GM23338 (cell line): ENCODE results near the gene GCFC2. TPM values are rescaled to one million over a fixed set of nuclear protein-coding genes. Genes with fewer than 3 reads are reported as not detected.

Experiments
- ATAC-seq: fragments of 200-7000 bp; cut with Tn5 transposase; 3 replicates; pipeline ENCODE4 v1.9.1; 2020
- DNase-seq: peaks from one replicate; pipeline ENCODE4 v3.0.0-alpha.2; 2015; ENCODE audit warnings: low spot score
- H2AFZ ChIP-seq: fragments of 200-600 bp; sonication (generic); 2 replicates; pipeline ENCODE4 v1.8.0; 2016; ENCODE audit warnings: antibody characterized with exemption, mild to moderate bottlenecking, moderate library complexity
- H3F3A ChIP-seq: fragments of 200-600 bp; sonication (generic); replicated peaks from 2 replicates; pipeline ENCODE4 v1.8.0; 2017; ENCODE audit warnings: antibody characterized with exemption, mixed run types, low read depth
- H3K27ac ChIP-seq: fragments of 200-600 bp; sonication (generic); 2 replicates; pipeline ENCODE4 v1.6.1; 2016; ENCODE audit warnings: low read depth
- H3K27me3 ChIP-seq: fragments of 200-600 bp; sonication (generic); 2 replicates; pipeline ENCODE4 v1.8.0; 2016; ENCODE audit warnings: mild to moderate bottlenecking, mixed run types, moderate library complexity; ENCODE audit not compliant: insufficient read depth
- H3K36me3 ChIP-seq: fragments of 200-600 bp; sonication (generic); 2 replicates; pipeline ENCODE4 v1.8.0; 2016; ENCODE audit warnings: mild to moderate bottlenecking; ENCODE audit not compliant: insufficient read depth
- H3K4me1 ChIP-seq: fragments of 200-600 bp; sonication (generic); 2 replicates; pipeline ENCODE4 v1.8.0; 2016; ENCODE audit warnings: mild to moderate bottlenecking, moderate library complexity; ENCODE audit not compliant: insufficient read depth
- H3K4me2 ChIP-seq: fragments of 200-600 bp; sonication (generic); 2 replicates; pipeline ENCODE4 v1.7.1; 2017; ENCODE audit warnings: mixed run types
- H3K4me3 ChIP-seq: fragments of 200-600 bp; sonication (generic); 2 replicates; pipeline ENCODE4 v1.6.1; 2016; ENCODE audit warnings: mixed run types
- H3K79me2 ChIP-seq: fragments of 200-600 bp; sonication (generic); replicated peaks from 2 replicates; pipeline ENCODE4 v1.8.0; 2017; ENCODE audit warnings: mild to moderate bottlenecking; ENCODE audit not compliant: insufficient read depth
- H3K9me2 ChIP-seq: fragments of 200-600 bp; sonication (generic); 2 replicates; pipeline ENCODE4 v1.8.0; 2017; ENCODE audit not compliant: insufficient read depth
- H4K20me1 ChIP-seq: fragments of 200-600 bp; sonication (generic); replicated peaks from 2 replicates; pipeline ENCODE4 v1.8.0; 2017; ENCODE audit warnings: mild to moderate bottlenecking; ENCODE audit not compliant: insufficient read depth
- H3K27ac Mint-ChIP-seq: 2 replicates; pipeline ENCODE4 v1.8.0; 2020; ENCODE audit warnings: inconsistent platforms, mild to moderate bottlenecking, moderate library complexity, mixed read lengths
- H3K27me3 Mint-ChIP-seq: 3 replicates; pipeline ENCODE4 v1.8.0; 2022; ENCODE audit warnings: low read depth, mild to moderate bottlenecking, moderate library complexity, mixed read lengths, inconsistent platforms; ENCODE audit not compliant: insufficient read depth, poor library complexity
- H3K36me3 Mint-ChIP-seq: 3 replicates; pipeline ENCODE4 v1.8.0; 2021; ENCODE audit warnings: low read depth, mild to moderate bottlenecking, inconsistent platforms, moderate library complexity, mixed read lengths
- H3K4me1 Mint-ChIP-seq: 3 replicates; pipeline ENCODE4 v1.8.0; 2020; ENCODE audit warnings: mild to moderate bottlenecking, inconsistent platforms, mixed read lengths
- H3K4me3 Mint-ChIP-seq: 3 replicates; pipeline ENCODE4 v1.8.0; 2021; ENCODE audit warnings: moderate library complexity, mild to moderate bottlenecking, inconsistent platforms, mixed read lengths
- H3K9me3 Mint-ChIP-seq: 3 replicates; pipeline ENCODE4 v1.8.0; 2020; ENCODE audit warnings: moderate library complexity, mild to moderate bottlenecking, inconsistent platforms, mixed read lengths
- polyA plus RNA-seq: library from polyadenylated mRNA; unstranded; fragments of >200 nt; fragmentation: Nextera tagmentation; extraction: Ambion mirVana; gene quantifications from 2 replicates; pipeline ENCODE4 v1.2.1, GENCODE V29; 2016
- total RNA-seq: library from RNA; depleted of rRNA; stranded (reverse); fragments of >200 nt; shearing (Covaris generic); gene quantifications from 2 replicates; pipeline ENCODE4 v1.2.3, GENCODE V29; 2014
- TF ChIP-seq, protein P1 (sequence below): fragments of 250-450 bp; sonication (Bioruptor Pico); IDR thresholded peaks from 2 replicates; pipeline ENCODE4 v1.5.0; 2020; ENCODE audit warnings: mild to moderate bottlenecking, moderate library complexity
- TF ChIP-seq, protein P2 (sequence below): IDR thresholded peaks from one replicate; pipeline ENCODE4 v1.6.1; 2018; ENCODE audit warnings: antibody characterized with exemption; ENCODE audit not compliant: unreplicated experiment

Gene GCFC2
- total and polyA plus RNA-seq, 2 experiments from 2014 or later, result 23.8 to 26.2 TPM

DNA sequence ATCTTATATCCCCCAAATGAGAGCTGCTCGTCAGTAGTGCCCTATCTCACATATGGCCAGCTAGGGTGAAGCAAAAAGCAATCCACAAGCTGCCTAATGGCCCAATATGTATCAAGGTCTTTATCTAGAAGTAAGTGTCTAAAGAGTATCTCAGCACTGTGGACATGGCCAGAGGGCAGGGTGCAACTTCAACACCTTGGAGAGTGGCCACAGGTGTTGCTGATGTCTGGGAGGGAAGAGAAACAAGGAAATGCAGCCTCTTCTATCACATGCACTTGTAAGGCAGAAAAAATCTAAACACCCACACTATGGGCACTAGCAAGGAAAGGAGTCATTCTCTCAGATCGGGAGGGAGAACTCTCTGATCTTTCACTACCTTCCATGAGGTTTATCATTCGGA, 87.8 kb downstream of the GCFC2 start:
- H3K27ac Mint-ChIP-seq, result no peak overlapping the region

More for the DNA sequence above, 87.8 kb downstream of the GCFC2 start:
- H3K4me3 Mint-ChIP-seq, result no peak overlapping the region
- H3K4me1 ChIP-seq, result no peaks in the 10 kb centered on the region
- no peak overlapping the region for H3K4me3 ChIP-seq
- H3K36me3 ChIP-seq, result no peaks in the 10 kb centered on the region
- H3K27me3 Mint-ChIP-seq, result peaks cover 2% of the 10 kb centered on the region
- no peaks in the 10 kb centered on the region for H3F3A ChIP-seq
- peaks cover 7% of the 10 kb centered on the region; the same call in 1 of the 2 replicates for H3K9me2 ChIP-seq
- no peaks in the 10 kb centered on the region for H3K79me2 ChIP-seq
- H3K36me3 Mint-ChIP-seq, result no peaks in the 10 kb centered on the region
- no peaks in the 10 kb centered on the region; the same call in 1 of the 2 replicates for H4K20me1 ChIP-seq
- H3K27ac ChIP-seq, result no peak overlapping the region
- no peak overlapping the region for H2AFZ ChIP-seq
- DNase-seq (no peak), ATAC-seq (no peak)
- TF ChIP-seq, protein P1, sequence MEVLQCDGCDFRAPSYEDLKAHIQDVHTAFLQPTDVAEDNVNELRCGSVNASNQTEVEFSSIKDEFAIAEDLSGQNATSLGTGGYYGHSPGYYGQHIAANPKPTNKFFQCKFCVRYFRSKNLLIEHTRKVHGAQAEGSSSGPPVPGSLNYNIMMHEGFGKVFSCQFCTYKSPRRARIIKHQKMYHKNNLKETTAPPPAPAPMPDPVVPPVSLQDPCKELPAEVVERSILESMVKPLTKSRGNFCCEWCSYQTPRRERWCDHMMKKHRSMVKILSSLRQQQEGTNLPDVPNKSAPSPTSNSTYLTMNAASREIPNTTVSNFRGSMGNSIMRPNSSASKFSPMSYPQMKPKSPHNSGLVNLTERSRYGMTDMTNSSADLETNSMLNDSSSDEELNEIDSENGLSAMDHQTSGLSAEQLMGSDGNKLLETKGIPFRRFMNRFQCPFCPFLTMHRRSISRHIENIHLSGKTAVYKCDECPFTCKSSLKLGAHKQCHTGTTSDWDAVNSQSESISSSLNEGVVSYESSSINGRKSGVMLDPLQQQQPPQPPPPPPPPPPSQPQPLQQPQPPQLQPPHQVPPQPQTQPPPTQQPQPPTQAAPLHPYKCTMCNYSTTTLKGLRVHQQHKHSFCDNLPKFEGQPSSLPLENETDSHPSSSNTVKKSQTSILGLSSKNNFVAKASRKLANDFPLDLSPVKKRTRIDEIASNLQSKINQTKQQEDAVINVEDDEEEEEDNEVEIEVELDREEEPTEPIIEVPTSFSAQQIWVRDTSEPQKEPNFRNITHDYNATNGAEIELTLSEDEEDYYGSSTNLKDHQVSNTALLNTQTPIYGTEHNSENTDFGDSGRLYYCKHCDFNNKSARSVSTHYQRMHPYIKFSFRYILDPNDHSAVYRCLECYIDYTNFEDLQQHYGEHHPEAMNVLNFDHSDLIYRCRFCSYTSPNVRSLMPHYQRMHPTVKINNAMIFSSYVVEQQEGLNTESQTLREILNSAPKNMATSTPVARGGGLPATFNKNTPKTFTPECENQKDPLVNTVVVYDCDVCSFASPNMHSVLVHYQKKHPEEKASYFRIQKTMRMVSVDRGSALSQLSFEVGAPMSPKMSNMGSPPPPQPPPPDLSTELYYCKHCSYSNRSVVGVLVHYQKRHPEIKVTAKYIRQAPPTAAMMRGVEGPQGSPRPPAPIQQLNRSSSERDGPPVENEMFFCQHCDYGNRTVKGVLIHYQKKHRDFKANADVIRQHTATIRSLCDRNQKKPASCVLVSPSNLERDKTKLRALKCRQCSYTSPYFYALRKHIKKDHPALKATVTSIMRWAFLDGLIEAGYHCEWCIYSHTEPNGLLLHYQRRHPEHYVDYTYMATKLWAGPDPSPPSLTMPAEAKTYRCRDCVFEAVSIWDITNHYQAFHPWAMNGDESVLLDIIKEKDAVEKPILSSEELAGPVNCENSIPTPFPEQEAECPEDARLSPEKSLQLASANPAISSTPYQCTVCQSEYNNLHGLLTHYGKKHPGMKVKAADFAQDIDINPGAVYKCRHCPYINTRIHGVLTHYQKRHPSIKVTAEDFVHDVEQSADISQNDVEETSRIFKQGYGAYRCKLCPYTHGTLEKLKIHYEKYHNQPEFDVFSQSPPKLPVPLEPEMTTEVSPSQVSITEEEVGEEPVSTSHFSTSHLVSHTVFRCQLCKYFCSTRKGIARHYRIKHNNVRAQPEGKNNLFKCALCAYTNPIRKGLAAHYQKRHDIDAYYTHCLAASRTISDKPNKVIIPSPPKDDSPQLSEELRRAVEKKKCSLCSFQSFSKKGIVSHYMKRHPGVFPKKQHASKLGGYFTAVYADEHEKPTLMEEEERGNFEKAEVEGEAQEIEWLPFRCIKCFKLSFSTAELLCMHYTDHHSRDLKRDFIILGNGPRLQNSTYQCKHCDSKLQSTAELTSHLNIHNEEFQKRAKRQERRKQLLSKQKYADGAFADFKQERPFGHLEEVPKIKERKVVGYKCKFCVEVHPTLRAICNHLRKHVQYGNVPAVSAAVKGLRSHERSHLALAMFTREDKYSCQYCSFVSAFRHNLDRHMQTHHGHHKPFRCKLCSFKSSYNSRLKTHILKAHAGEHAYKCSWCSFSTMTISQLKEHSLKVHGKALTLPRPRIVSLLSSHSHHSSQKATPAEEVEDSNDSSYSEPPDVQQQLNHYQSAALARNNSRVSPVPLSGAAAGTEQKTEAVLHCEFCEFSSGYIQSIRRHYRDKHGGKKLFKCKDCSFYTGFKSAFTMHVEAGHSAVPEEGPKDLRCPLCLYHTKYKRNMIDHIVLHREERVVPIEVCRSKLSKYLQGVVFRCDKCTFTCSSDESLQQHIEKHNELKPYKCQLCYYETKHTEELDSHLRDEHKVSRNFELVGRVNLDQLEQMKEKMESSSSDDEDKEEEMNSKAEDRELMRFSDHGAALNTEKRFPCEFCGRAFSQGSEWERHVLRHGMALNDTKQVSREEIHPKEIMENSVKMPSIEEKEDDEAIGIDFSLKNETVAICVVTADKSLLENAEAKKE, result no peak
- TF ChIP-seq, protein P2, sequence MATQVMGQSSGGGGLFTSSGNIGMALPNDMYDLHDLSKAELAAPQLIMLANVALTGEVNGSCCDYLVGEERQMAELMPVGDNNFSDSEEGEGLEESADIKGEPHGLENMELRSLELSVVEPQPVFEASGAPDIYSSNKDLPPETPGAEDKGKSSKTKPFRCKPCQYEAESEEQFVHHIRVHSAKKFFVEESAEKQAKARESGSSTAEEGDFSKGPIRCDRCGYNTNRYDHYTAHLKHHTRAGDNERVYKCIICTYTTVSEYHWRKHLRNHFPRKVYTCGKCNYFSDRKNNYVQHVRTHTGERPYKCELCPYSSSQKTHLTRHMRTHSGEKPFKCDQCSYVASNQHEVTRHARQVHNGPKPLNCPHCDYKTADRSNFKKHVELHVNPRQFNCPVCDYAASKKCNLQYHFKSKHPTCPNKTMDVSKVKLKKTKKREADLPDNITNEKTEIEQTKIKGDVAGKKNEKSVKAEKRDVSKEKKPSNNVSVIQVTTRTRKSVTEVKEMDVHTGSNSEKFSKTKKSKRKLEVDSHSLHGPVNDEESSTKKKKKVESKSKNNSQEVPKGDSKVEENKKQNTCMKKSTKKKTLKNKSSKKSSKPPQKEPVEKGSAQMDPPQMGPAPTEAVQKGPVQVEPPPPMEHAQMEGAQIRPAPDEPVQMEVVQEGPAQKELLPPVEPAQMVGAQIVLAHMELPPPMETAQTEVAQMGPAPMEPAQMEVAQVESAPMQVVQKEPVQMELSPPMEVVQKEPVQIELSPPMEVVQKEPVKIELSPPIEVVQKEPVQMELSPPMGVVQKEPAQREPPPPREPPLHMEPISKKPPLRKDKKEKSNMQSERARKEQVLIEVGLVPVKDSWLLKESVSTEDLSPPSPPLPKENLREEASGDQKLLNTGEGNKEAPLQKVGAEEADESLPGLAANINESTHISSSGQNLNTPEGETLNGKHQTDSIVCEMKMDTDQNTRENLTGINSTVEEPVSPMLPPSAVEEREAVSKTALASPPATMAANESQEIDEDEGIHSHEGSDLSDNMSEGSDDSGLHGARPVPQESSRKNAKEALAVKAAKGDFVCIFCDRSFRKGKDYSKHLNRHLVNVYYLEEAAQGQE, result peak; percentile 39
- H3K4me2 ChIP-seq, result no peak overlapping the region
- no peaks in the 10 kb centered on the region for H3K27me3 ChIP-seq
- no peaks in the 10 kb centered on the region for H3K4me1 Mint-ChIP-seq
- H3K9me3 Mint-ChIP-seq, result no peaks in the 10 kb centered on the region
